CD4-positive, alpha-beta memory T cell (primary cell): ENCODE results near the gene GJB6. TPM values are rescaled to one million over a fixed set of nuclear protein-coding genes. Genes with fewer than 3 reads are reported as not detected.

Experiments used
- CTCF ChIA-PET: fragments of 350-600 bp; sonication (Branson Sonifier 250); formaldehyde crosslinking; loops from one replicate; lab custom pipeline; 2021; ENCODE audit warnings: inconsistent platforms; ENCODE audit not compliant: partially characterized antibody; lab: Charles Lee
- POLR2A ChIA-PET: fragments of 350-600 bp; sonication (Branson Sonifier 250); formaldehyde crosslinking; loops from one replicate; lab custom pipeline; 2021; ENCODE audit not compliant: partially characterized antibody; lab: Charles Lee
- DNase-seq, 5 donors: peaks; one replicate each; pipeline versions ENCODE4 v3.0.0 to v3.0.0-alpha.2; 2020 to 2022; ENCODE audit warnings: mixed read lengths in 1 of 5
- H3K27ac ChIP-seq: one replicate; pipeline ENCODE4 v1.7.0; 2013; ENCODE audit warnings: low read depth, low read length
- H3K27me3 ChIP-seq: 2 replicates; pipeline ENCODE4 v1.7.0; 2013; ENCODE audit warnings: mild to moderate bottlenecking, low read length, moderate library complexity; ENCODE audit not compliant: insufficient read depth
- H3K36me3 ChIP-seq: 2 replicates; pipeline ENCODE4 v1.7.0; 2013; ENCODE audit warnings: mild to moderate bottlenecking, low read length, moderate library complexity; ENCODE audit not compliant: insufficient read depth
- H3K4me1 ChIP-seq: 2 replicates; pipeline ENCODE4 v1.7.0; 2013; ENCODE audit warnings: mild to moderate bottlenecking, low read length, moderate library complexity; ENCODE audit not compliant: insufficient read depth
- H3K4me3 ChIP-seq, 2 donors: one replicate each; pipeline ENCODE4 v1.7.0; 2013; ENCODE audit warnings: low read length in 2 of 2, mild to moderate bottlenecking in 1 of 2
- H3K9me3 ChIP-seq, 2 donors: one replicate each; pipeline ENCODE4 v1.7.0; 2013; ENCODE audit warnings: low read length in 2 of 2, control low read depth in 1 of 2; ENCODE audit not compliant: control insufficient read depth in 1 of 2
- H3K27ac Mint-ChIP-seq, 7 donors: one replicate each; pipeline ENCODE4 v1.8.0; 2020 to 2021; ENCODE audit warnings: mixed read lengths in 7 of 7, mild to moderate bottlenecking in 6 of 7, inconsistent platforms in 3 of 7, moderate library complexity in 3 of 7
- H3K27me3 Mint-ChIP-seq, 2 donors: one replicate each; pipeline ENCODE4 v1.8.0; 2020 to 2021; ENCODE audit warnings: mixed read lengths in 2 of 2
- H3K36me3 Mint-ChIP-seq, 2 donors: one replicate each; pipeline ENCODE4 v1.8.0; 2020 to 2021; ENCODE audit warnings: mixed read lengths in 2 of 2, inconsistent platforms in 1 of 2, mild to moderate bottlenecking in 1 of 2
- H3K4me1 Mint-ChIP-seq, 4 donors: one replicate each; pipeline ENCODE4 v1.8.0; 2020 to 2021; ENCODE audit warnings: mixed read lengths in 4 of 4, mild to moderate bottlenecking in 1 of 4
- H3K4me3 Mint-ChIP-seq, 8 donors: one replicate each; pipeline ENCODE4 v1.8.0; 2020 to 2021; ENCODE audit warnings: mixed read lengths in 8 of 8, mild to moderate bottlenecking in 7 of 8, moderate library complexity in 6 of 8, inconsistent platforms in 3 of 8
- H3K9me3 Mint-ChIP-seq, 8 donors: one replicate each; pipeline ENCODE4 v1.8.0; 2020 to 2021; ENCODE audit warnings: mixed read lengths in 8 of 8, mild to moderate bottlenecking in 5 of 8, inconsistent platforms in 3 of 8, moderate library complexity in 1 of 8
- intact Hi-C: fragments of 100-400 bp; cut with micrococcal nuclease; formaldehyde crosslinking; loops from one replicate; pipeline ENCODE4 v1.15.1; 2023
- polyA plus RNA-seq, 2 donors: library from polyadenylated mRNA; unstranded; fragments of 300-500 nt; fragmentation: Illumina TruSeq; gene quantifications; one replicate each; pipeline ENCODE4 v1.2.3, GENCODE V29; 2021
- total RNA-seq, 2 experiments: library from RNA; stranded (reverse); gene quantifications; one replicate each; pipeline ENCODE4 v1.2.3, GENCODE V29; 2021

GJB6 gene
- total and polyA plus RNA-seq, 4 experiments from 2014 or later, result 0.69 TPM; not detected in 3

- Mint-ChIP-seq H3K27me3 (peaks cover 4 to 12% of the 10 kb centered on the region in 2 donors), H3K9me3 (no peaks in the 10 kb centered on the region), H3K4me1 (peaks cover 4 to 11% (median 5%) of the 10 kb centered on the region in 4 donors), H3K36me3 (no peaks in the 10 kb centered on the region), H3K27ac (no peak overlapping the region), H3K4me3 (no peak overlapping the region)
- ChIA-PET CTCF (no interaction called here), POLR2A (no interaction called here)
- no peaks in the 10 kb centered on the region for H3K27me3 ChIP-seq
- no peak overlapping the region for H3K27ac ChIP-seq
- H3K36me3 ChIP-seq, result no peaks in the 10 kb centered on the region
- H3K4me1 ChIP-seq, result peaks cover 5% of the 10 kb centered on the region
- H3K9me3 ChIP-seq, result no peaks in the 10 kb centered on the region
- DNase-seq, result no peak
- no peak overlapping the region for H3K4me3 ChIP-seq
- intact Hi-C loops, result no loop called here
These were observed 9.6 kb downstream of the GJB6 start for GRCh38 chr13:20222553-20222952.

GRCh38 chr13:20221772-20222171 lies 10.3 kb downstream of the GJB6 start:
- no peaks in the 10 kb centered on the region for H3K36me3 ChIP-seq
- Mint-ChIP-seq H3K36me3 (no peaks in the 10 kb centered on the region), H3K4me1 (peaks cover 4 to 11% (median 5%) of the 10 kb centered on the region in 4 donors), H3K9me3 (no peaks in the 10 kb centered on the region), H3K27ac (no peak overlapping the region), H3K27me3 (peaks cover 4 to 7% of the 10 kb centered on the region in 2 donors), H3K4me3 (no peak overlapping the region)
- no peaks in the 10 kb centered on the region for H3K9me3 ChIP-seq
- CTCF ChIA-PET, result no interaction called here
- intact Hi-C loops, result no loop called here
- H3K4me3 ChIP-seq, result no peak overlapping the region
- no peaks in the 10 kb centered on the region for H3K27me3 ChIP-seq
- POLR2A ChIA-PET, result no interaction called here
- no peak for DNase-seq
- H3K4me1 ChIP-seq, result peaks cover 5% of the 10 kb centered on the region
- H3K27ac ChIP-seq, result no peak overlapping the region

GRCh38 chr13:20219577-20219976 lies 12.5 kb downstream of the GJB6 start:
- no peak for DNase-seq
- Histone ChIP-seq H3K36me3 (no peaks in the 10 kb centered on the region), H3K4me3 (no peak overlapping the region), H3K27ac (no peak overlapping the region), H3K27me3 (no peaks in the 10 kb centered on the region), H3K4me1 (peaks cover 5% of the 10 kb centered on the region), H3K9me3 (no peaks in the 10 kb centered on the region)
- Mint-ChIP-seq H3K9me3 (no peaks in the 10 kb centered on the region), H3K4me1 (peaks cover 4 to 11% (median 5%) of the 10 kb centered on the region in 4 donors), H3K27ac (peak overlapping the region in 2 of 7 donors; percentile 34 to 36), H3K27me3 (peaks cover 0 to 7% of the 10 kb centered on the region in 2 donors), H3K4me3 (peak overlapping the region in 3 of 8 donors; percentile 37 to 41 (median 41)), H3K36me3 (no peaks in the 10 kb centered on the region)
- intact Hi-C loops, result no loop called here
- ChIA-PET POLR2A (no interaction called here), CTCF (no interaction called here)

- Histone ChIP-seq H3K36me3 (no peaks in the 10 kb centered on the region), H3K4me1 (peaks cover 5% of the 10 kb centered on the region), H3K4me3 (no peak overlapping the region), H3K27me3 (no peaks in the 10 kb centered on the region), H3K27ac (no peak overlapping the region), H3K9me3 (no peaks in the 10 kb centered on the region)
- Mint-ChIP-seq H3K27me3 (peaks cover 3% of the 10 kb centered on the region in 2 donors), H3K27ac (no peak overlapping the region), H3K36me3 (no peaks in the 10 kb centered on the region), H3K4me3 (no peak overlapping the region), H3K9me3 (peaks cover 0 to 6% (median 2%) of the 10 kb centered on the region in 8 donors), H3K4me1 (peaks cover 4 to 11% (median 5%) of the 10 kb centered on the region in 4 donors)
- POLR2A ChIA-PET, result no interaction called here
- intact Hi-C loops, result no loop called here
- DNase-seq, result no peak
- CTCF ChIA-PET, result no interaction called here
These were observed 15.0 kb downstream of the GJB6 start for GRCh38 chr13:20217168-20217567.

GRCh38 chr13:20209948-20210347 lies 22.2 kb downstream of the GJB6 start:
- H3K4me3 Mint-ChIP-seq, result no peak overlapping the region

GRCh38 chr13:20206698-20207235 lies 25.4 kb downstream of the GJB6 start:
- Mint-ChIP-seq H3K4me3 (no peak overlapping the region), H3K4me1 (no peaks in the 10 kb centered on the region), H3K27ac (no peak overlapping the region), H3K9me3 (peaks cover 0 to 11% (median 4%) of the 10 kb centered on the region in 8 donors), H3K36me3 (no peaks in the 10 kb centered on the region), H3K27me3 (peaks cover 14 to 21% of the 10 kb centered on the region in 2 donors)
- ChIA-PET POLR2A (no interaction called here), CTCF (no interaction called here)
- intact Hi-C loops, result no loop called here
- no peaks in the 10 kb centered on the region for H3K4me1 ChIP-seq
- H3K9me3 ChIP-seq, result no peaks in the 10 kb centered on the region
- no peak for DNase-seq
- no peak overlapping the region for H3K27ac ChIP-seq
- no peak overlapping the region for H3K4me3 ChIP-seq
- H3K27me3 ChIP-seq, result no peaks in the 10 kb centered on the region
- H3K36me3 ChIP-seq, result no peaks in the 10 kb centered on the region

More at GRCh38 chr13:20209948-20210347, 22.2 kb downstream of the GJB6 start:
- Mint-ChIP-seq H3K27me3 (peaks cover 13 to 20% of the 10 kb centered on the region in 2 donors), H3K4me1 (no peaks in the 10 kb centered on the region), H3K27ac (no peak overlapping the region), H3K36me3 (no peaks in the 10 kb centered on the region), H3K9me3 (peaks cover 0 to 7% (median 2%) of the 10 kb centered on the region in 8 donors)
- intact Hi-C loops, result no loop called here
- Histone ChIP-seq H3K4me1 (no peaks in the 10 kb centered on the region), H3K27me3 (no peaks in the 10 kb centered on the region), H3K36me3 (no peaks in the 10 kb centered on the region), H3K9me3 (no peaks in the 10 kb centered on the region), H3K4me3 (no peak overlapping the region), H3K27ac (no peak overlapping the region)
- DNase-seq, result no peak
- ChIA-PET POLR2A (no interaction called here), CTCF (no interaction called here)

- Mint-ChIP-seq H3K27ac (no peak overlapping the region), H3K4me1 (no peaks in the 10 kb centered on the region), H3K36me3 (no peaks in the 10 kb centered on the region), H3K27me3 (peaks cover 14 to 21% of the 10 kb centered on the region in 2 donors), H3K4me3 (no peak overlapping the region), H3K9me3 (peaks cover 0 to 13% (median 7%) of the 10 kb centered on the region in 8 donors)
- H3K27me3 ChIP-seq, result no peaks in the 10 kb centered on the region
- no peak overlapping the region for H3K27ac ChIP-seq
- intact Hi-C loops, result no loop called here
- no peak for DNase-seq
- ChIA-PET POLR2A (no interaction called here), CTCF (interaction anchor here (1.3 kb wide), 1 partner anchor 9 kb away, joined by 4 read pairs; no protein-coding TSS in a partner anchor)
- H3K4me1 ChIP-seq, result no peaks in the 10 kb centered on the region
- no peaks in the 10 kb centered on the region for H3K36me3 ChIP-seq
- no peaks in the 10 kb centered on the region for H3K9me3 ChIP-seq
- H3K4me3 ChIP-seq, result no peak overlapping the region
These were observed 25.9 kb downstream of the GJB6 start for GRCh38 chr13:20206065-20206697.
